Measurements from ENCODE around the gene CCDC68.

The CCDC68 gene

DNA sequence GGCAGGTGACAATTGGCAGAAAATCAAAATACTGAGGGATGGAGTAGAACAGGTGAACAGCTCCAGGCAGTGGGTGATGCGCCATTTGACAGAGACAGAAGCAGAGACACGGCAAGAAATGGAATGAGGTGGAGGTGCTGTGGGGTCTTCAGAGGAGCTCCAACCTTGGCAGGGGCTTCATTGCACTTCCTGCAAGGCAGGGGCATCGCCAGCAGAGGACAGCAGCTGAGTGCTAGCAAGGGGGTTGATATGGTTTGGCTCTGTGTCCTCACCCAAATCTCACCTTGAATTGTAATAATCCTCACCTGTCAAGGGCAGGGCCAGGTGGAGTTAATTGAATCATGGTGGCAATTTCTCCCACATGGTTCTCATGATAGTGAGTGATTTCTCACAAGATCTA is 42.8 kb downstream of the CCDC68 start:
- Histone ChIP-seq H3K27ac (no peak overlapping the region), H3K27me3 (replicated peaks) (no peaks in the 10 kb centered on the region), H3K4me3 (ENCODE audit: low read depth, low read length) (no peak overlapping the region), H3K36me3 (replicated peaks) (no peaks in the 10 kb centered on the region)
- in situ Hi-C loops (cut with HindIII; ENCODE audit: low pct_ligation_motif_present, low sequenced_read_pairs): no loop called here
- DNase-seq: no peak
- TF ChIP-seq, protein P1, sequence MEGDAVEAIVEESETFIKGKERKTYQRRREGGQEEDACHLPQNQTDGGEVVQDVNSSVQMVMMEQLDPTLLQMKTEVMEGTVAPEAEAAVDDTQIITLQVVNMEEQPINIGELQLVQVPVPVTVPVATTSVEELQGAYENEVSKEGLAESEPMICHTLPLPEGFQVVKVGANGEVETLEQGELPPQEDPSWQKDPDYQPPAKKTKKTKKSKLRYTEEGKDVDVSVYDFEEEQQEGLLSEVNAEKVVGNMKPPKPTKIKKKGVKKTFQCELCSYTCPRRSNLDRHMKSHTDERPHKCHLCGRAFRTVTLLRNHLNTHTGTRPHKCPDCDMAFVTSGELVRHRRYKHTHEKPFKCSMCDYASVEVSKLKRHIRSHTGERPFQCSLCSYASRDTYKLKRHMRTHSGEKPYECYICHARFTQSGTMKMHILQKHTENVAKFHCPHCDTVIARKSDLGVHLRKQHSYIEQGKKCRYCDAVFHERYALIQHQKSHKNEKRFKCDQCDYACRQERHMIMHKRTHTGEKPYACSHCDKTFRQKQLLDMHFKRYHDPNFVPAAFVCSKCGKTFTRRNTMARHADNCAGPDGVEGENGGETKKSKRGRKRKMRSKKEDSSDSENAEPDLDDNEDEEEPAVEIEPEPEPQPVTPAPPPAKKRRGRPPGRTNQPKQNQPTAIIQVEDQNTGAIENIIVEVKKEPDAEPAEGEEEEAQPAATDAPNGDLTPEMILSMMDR (IDR thresholded peaks at IDR 0.05; ENCODE audit: low read depth, low read length, missing control alignments): no peak

DNA sequence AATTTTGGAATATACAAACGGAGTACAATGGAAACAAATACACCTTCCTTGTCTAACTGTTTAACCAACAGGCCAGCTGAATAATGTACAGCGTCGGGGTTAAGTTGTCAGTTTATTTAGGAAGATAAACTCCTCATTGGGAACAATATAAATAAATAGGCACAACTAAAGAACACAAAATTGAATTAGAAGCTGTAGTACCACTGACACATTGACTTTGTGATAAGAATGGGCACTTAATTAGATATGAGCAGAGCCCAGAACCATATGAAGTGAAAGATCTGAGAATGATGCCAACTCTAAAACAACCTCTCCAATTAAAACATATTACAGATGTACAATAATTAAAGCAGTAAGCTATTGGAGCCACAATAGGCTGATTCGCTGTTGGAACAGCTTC is 44.4 kb downstream of the CCDC68 start:
- TF ChIP-seq, protein P1 (IDR thresholded peaks at IDR 0.05; ENCODE audit: low read depth, low read length, missing control alignments): no peak
- DNase-seq: no peak
- in situ Hi-C loops (cut with HindIII; ENCODE audit: low pct_ligation_motif_present, low sequenced_read_pairs): no loop called here
- no peak overlapping the region for H3K27ac ChIP-seq
- H3K4me3 ChIP-seq (ENCODE audit: low read depth, low read length): no peak overlapping the region
- H3K36me3 ChIP-seq (replicated peaks): no peaks in the 10 kb centered on the region
- H3K27me3 ChIP-seq (replicated peaks): no peaks in the 10 kb centered on the region

DNA sequence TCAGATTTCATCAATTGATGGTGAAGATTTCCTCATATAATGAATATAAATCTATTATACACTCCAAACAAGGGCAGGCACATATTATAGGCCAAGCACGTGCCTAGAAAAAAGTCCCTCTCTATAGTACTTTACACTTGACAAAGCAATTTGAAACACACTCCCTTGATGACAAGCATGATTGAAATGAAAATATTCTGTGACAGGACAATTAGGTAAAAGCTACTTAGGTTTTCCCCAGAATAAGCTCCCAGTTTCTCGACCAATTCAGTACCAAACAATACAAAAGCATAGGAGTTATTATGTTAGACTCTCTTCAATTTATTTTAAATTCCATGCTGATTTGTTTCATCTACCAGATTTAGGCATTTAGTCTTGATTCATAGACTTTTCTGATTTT is 47.7 kb downstream of the CCDC68 start:
- TF ChIP-seq, protein P1 (IDR thresholded peaks at IDR 0.05; ENCODE audit: low read depth, low read length, missing control alignments): no peak
- in situ Hi-C loops (cut with HindIII; ENCODE audit: low pct_ligation_motif_present, low sequenced_read_pairs): no loop called here
- no peak overlapping the region for H3K27ac ChIP-seq

DNA sequence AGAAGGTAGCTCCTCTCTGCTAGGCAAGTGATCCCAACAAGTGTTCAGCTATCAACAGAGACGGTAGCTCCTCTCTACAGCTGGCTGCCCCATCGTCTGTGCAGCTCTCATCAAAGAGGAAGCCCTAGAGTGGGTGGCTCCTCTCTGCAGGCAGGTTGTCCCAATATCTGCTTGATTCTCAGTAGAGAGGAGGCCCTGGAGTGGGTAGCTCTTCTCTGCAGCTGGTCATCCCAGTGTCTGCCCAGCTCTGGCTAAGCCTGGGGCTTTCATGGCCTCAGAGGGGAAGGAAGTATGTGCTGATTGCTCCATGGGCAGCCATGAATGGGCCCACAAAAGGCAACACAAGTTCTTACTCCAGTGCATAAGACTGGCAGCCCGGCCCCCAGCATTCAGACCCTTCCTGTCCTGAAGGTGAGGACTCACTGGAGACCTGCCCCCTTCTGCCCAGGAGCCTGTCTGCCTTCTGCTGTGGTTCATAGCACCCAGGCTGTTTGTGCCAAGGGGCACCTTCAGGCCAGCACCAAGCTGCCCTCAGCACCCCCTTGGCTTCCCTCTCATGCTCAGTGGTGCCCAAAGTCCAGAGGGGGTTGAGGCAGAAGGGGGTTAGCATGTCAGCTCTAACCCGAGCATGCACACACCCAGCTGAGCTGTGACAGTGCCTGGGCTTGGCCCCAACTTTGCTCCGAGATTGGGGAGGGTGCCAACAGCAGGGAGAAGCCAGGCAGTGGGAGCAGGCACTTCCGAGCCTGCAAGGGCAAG is 48.9 kb downstream of the CCDC68 start:
- in situ Hi-C loops (cut with HindIII; ENCODE audit: low pct_ligation_motif_present, low sequenced_read_pairs): no loop called here
- Histone ChIP-seq H3K27ac (no peak overlapping the region), H3K36me3 (replicated peaks) (no peaks in the 10 kb centered on the region), H3K4me3 (ENCODE audit: low read depth, low read length) (no peak overlapping the region), H3K27me3 (replicated peaks) (no peaks in the 10 kb centered on the region)
- DNase-seq: no peak
- TF ChIP-seq, protein P1 (IDR thresholded peaks at IDR 0.05; ENCODE audit: low read depth, low read length, missing control alignments): no peak

More for the DNA sequence above, 47.7 kb downstream of the CCDC68 start:
- Histone ChIP-seq H3K36me3 (replicated peaks) (no peaks in the 10 kb centered on the region), H3K27me3 (replicated peaks) (no peaks in the 10 kb centered on the region), H3K4me3 (ENCODE audit: low read depth, low read length) (no peak overlapping the region)
- no peak for DNase-seq

DNA sequence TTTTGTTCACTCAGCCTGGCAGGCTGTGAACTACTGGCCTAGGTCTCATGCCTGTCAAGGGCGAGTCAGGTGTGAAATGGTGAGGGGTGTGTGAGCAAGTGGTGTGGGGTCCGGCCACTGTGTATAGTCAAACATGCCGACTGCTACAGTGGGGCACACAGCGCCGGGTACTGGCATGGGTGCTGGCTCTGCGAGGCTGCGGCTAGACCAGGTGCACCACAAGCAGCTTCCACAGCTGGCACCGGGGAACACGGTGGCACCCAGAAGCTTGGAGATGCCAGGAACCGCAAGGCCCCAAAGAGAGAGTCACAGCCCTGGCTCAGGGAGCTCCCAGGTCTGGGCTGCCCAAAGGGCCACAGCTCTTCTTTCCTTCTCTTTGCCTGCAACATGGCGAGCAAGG is 49.7 kb downstream of the CCDC68 start:
- Histone ChIP-seq H3K27me3 (replicated peaks) (no peaks in the 10 kb centered on the region), H3K4me3 (ENCODE audit: low read depth, low read length) (no peak overlapping the region), H3K36me3 (replicated peaks) (no peaks in the 10 kb centered on the region), H3K27ac (no peak overlapping the region)
- DNase-seq: no peak
- in situ Hi-C loops (cut with HindIII; ENCODE audit: low pct_ligation_motif_present, low sequenced_read_pairs): no loop called here
- TF ChIP-seq, protein P1 (IDR thresholded peaks at IDR 0.05; ENCODE audit: low read depth, low read length, missing control alignments): no peak
